GM12878 (cell line): ENCODE results near the gene DPPA3. TPM values are rescaled to one million over a fixed set of nuclear protein-coding genes. Genes with fewer than 3 reads are reported as not detected.

Experiments used
- ATAC-seq: fragments of 200-7000 bp; cut with Tn5 transposase; 3 replicates; pipeline ENCODE4 v1.9.1; 2020; ENCODE audit warnings: mild to moderate bottlenecking, moderate library complexity
- BruUV-seq: library from RNA; stranded (reverse); fragments of 400-500 nt; replicated peaks from 2 replicates; lab custom pipeline; 2021; lab: Mats Ljungman, UMichigan
- CTCF ChIA-PET: fragments of 300-600 bp; sonication (Branson Sonifier 250); formaldehyde crosslinking; extraction: SDS; loops from one replicate; lab custom pipeline; 2021; ENCODE audit warnings: inconsistent platforms; lab: Yijun Ruan, JAX
- POLR2A ChIA-PET: fragments of 350-600 bp; formaldehyde crosslinking; extraction: SDS; loops from one replicate; lab custom pipeline; 2021; ENCODE audit warnings: inconsistent platforms; lab: Charles Lee
- RAD21 ChIA-PET: fragments of 300-600 bp; sonication (Branson Sonifier 250); formaldehyde crosslinking; loops from one replicate; lab custom pipeline; 2023; ENCODE audit warnings: antibody characterized with exemption; ENCODE audit not compliant: unreplicated experiment; lab: Charles Lee
- SMC1A ChIA-PET: fragments of 300-600 bp; sonication (Branson Sonifier 250); formaldehyde crosslinking; loops from one replicate; lab custom pipeline; 2023; ENCODE audit not compliant: unreplicated experiment, uncharacterized antibody; lab: Charles Lee
- DNase-seq: peaks from one replicate; pipeline ENCODE4 v3.0.0-alpha.2; 2011; ENCODE audit warnings: low read depth, low spot score
- FAIRE-seq: peaks from 3 replicates; lab custom pipeline; 2011; peaks lifted over from hg19 to GRCh38; lab: Jason Lieb, UNC
- H2AFZ ChIP-seq: 2 replicates; pipeline ENCODE4 v1.6.0; 2011; ENCODE audit warnings: low read depth, low read length, control low read depth; ENCODE audit not compliant: control insufficient read depth
- H3K27ac ChIP-seq: 2 replicates; pipeline ENCODE4 v1.5.1; 2011; ENCODE audit warnings: control low read depth; ENCODE audit not compliant: control insufficient read depth, insufficient read depth
- H3K27me3 ChIP-seq, 2 experiments: replicated peaks in 1 of 2; 2 replicates each; pipeline versions ENCODE4 v1.6.0 to v1.6.1; 2011; ENCODE audit warnings: low read length in 1 of 2; ENCODE audit not compliant: control insufficient read depth in 2 of 2, insufficient read depth in 2 of 2
- H3K36me3 ChIP-seq, 2 experiments: 2 replicates each; pipeline ENCODE4 v1.5.1; 2011; ENCODE audit warnings: low read length in 1 of 2; ENCODE audit not compliant: control insufficient read depth in 2 of 2, insufficient read depth in 2 of 2
- H3K4me1 ChIP-seq: 2 replicates; pipeline ENCODE4 v1.6.1; 2011; ENCODE audit warnings: mild to moderate bottlenecking, low read length, moderate library complexity, mixed read lengths; ENCODE audit not compliant: control insufficient read depth, insufficient read depth
- H3K4me2 ChIP-seq: 2 replicates; pipeline ENCODE4 v1.6.0; 2011; ENCODE audit warnings: control low read depth; ENCODE audit not compliant: control insufficient read depth, insufficient read depth
- H3K4me3 ChIP-seq: fragments of 200-600 bp; sonication (generic); 2 replicates; pipeline ENCODE4 v1.5.1; 2016
- H3K79me2 ChIP-seq: 2 replicates; pipeline ENCODE4 v1.6.0; 2011; ENCODE audit warnings: low read length; ENCODE audit not compliant: control insufficient read depth, insufficient read depth
- H3K9ac ChIP-seq: 2 replicates; pipeline ENCODE4 v1.8.0; 2011; ENCODE audit warnings: low read length, control low read depth, mixed read lengths; ENCODE audit not compliant: control insufficient read depth, insufficient read depth
- H3K9me3 ChIP-seq: replicated peaks from 3 replicates; pipeline ENCODE4 v1.5.1; 2011; ENCODE audit warnings: mild to moderate bottlenecking, low read length; ENCODE audit not compliant: control insufficient read depth, insufficient read depth
- H4K20me1 ChIP-seq: 2 replicates; pipeline ENCODE4 v1.6.0; 2011; ENCODE audit not compliant: control insufficient read depth, insufficient read depth
- CREB1 ChIP-seq: IDR thresholded peaks from 2 replicates; pipeline ENCODE4 v1.6.1; 2012; ENCODE audit warnings: low read depth, mild to moderate bottlenecking, inconsistent platforms
- CUX1 ChIP-seq: IDR thresholded peaks from 2 replicates; pipeline ENCODE4 v1.6.1; 2012; ENCODE audit warnings: improper control_type of control experiment, low read depth, low read length; ENCODE audit not compliant: insufficient replicate concordance
- ELK1 ChIP-seq: IDR thresholded peaks from 2 replicates; pipeline ENCODE4 v1.6.1; 2012; ENCODE audit warnings: low read depth, low read length, improper control_type of control experiment
- ETV6 ChIP-seq, 2 experiments: fragments of 450-650 bp in 1 of 2; IDR thresholded peaks in 1 of 2; conservative IDR thresholded peaks in 1 of 2; 2 replicates each; pipeline ENCODE4 v1.6.1; 2014; ENCODE audit warnings: antibody characterized with exemption in 1 of 2, borderline replicate concordance in 1 of 2, low read depth in 1 of 2, mild to moderate bottlenecking in 1 of 2, moderate library complexity in 1 of 2
- GABPA ChIP-seq: IDR thresholded peaks from 2 replicates; pipeline ENCODE4 v1.6.1; 2014; ENCODE audit warnings: antibody characterized with exemption, low read depth, mild to moderate bottlenecking, inconsistent platforms
- HDGF ChIP-seq: fragments of 450-650 bp; IDR thresholded peaks from 2 replicates; pipeline ENCODE4 v1.6.1; 2016; ENCODE audit warnings: antibody characterized with exemption
- IKZF1 ChIP-seq: fragments of 450-650 bp; conservative IDR thresholded peaks from 2 replicates; pipeline ENCODE4 v1.6.1; 2017; ENCODE audit warnings: antibody characterized with exemption, mild to moderate bottlenecking
- PAX8 ChIP-seq: fragments of 450-650 bp; IDR thresholded peaks from 2 replicates; pipeline ENCODE4 v1.6.1; 2017; ENCODE audit warnings: mild to moderate bottlenecking, moderate library complexity
- RBBP5 ChIP-seq: fragments of 200-600 bp; sonication (generic); conservative IDR thresholded peaks from 2 replicates; pipeline ENCODE4 v1.6.1; 2016
- SIX5 ChIP-seq: IDR thresholded peaks from 2 replicates; pipeline ENCODE4 v1.6.1; 2011; ENCODE audit warnings: mild to moderate bottlenecking, low read depth, low read length, moderate library complexity; ENCODE audit not compliant: severe bottlenecking
- SMAD1 ChIP-seq: fragments of 450-650 bp; IDR thresholded peaks from 2 replicates; pipeline ENCODE4 v1.6.1; 2018; ENCODE audit warnings: mild to moderate bottlenecking, low read depth; ENCODE audit not compliant: partially characterized antibody
- STAT3 ChIP-seq: IDR thresholded peaks from 2 replicates; pipeline ENCODE4 v1.6.1; 2011; ENCODE audit warnings: low read depth, low read length, improper control_type of control experiment
- TCF12 ChIP-seq: IDR thresholded peaks from 2 replicates; pipeline ENCODE4 v1.6.1; 2011; ENCODE audit warnings: low read depth, mild to moderate bottlenecking, low read length
- USF2 ChIP-seq: IDR thresholded peaks from 2 replicates; pipeline ENCODE4 v1.6.1; 2011; ENCODE audit warnings: low read depth, low read length, improper control_type of control experiment, borderline replicate concordance
- YBX1 ChIP-seq: fragments of 450-650 bp; IDR thresholded peaks from 2 replicates; pipeline ENCODE4 v1.6.1; 2016; ENCODE audit warnings: antibody characterized with exemption
- ZNF24 ChIP-seq: fragments of 450-650 bp; IDR thresholded peaks from 2 replicates; pipeline ENCODE4 v1.6.1; 2017; ENCODE audit warnings: antibody characterized with exemption, mild to moderate bottlenecking
- WGBS: methylation state at CpG from one replicate; pipeline ENCODE4 v1.1.6; 2016; ENCODE audit warnings: low lambda C conversion rate; ENCODE audit not compliant: insufficient replicate concordance, insufficient coverage; ENCODE audit errors: missing lambda C conversion rate; 5-methylcytosine and 5-hydroxymethylcytosine counted together
- in situ Hi-C: fragments of 300-500 bp; cut with MboI; formaldehyde crosslinking; loops from 9 replicates; pipeline ENCODE4 v1.14.3; 2018; ENCODE audit warnings: mixed read lengths
- intact Hi-C: fragments of 100-400 bp; cut with micrococcal nuclease; formaldehyde crosslinking; loops from one replicate; pipeline ENCODE4 v1.14.2; 2022; ENCODE audit not compliant: unreplicated experiment
- polyA plus RNA-seq, 11 experiments: library from polyadenylated mRNA; depleted of rRNA in 4 of 11; unstranded in 6 of 11; stranded (reverse) in 5 of 11; fragments of >200 nt; fragmentation: Nextera tagmentation in 4 of 11; fragmentation: Illumina TruSeq in 1 of 11; extraction: Ambion mirVana in 4 of 11; extraction: Trizol in 1 of 11; gene quantifications; 1 replicate in 1 of 11; 2 replicates in 10 of 11; pipeline versions ENCODE4 v1.2.1 to v1.2.3, GENCODE V29; 2011 to 2016; ENCODE audit warnings: inconsistent platforms in 2 of 11, missing spikeins in 2 of 11, low read depth in 1 of 11
- total RNA-seq, 4 experiments: library from RNA; depleted of rRNA in 3 of 4; stranded (reverse); fragments of >200 nt in 3 of 4; fragmentation: Illumina TruSeq in 1 of 4; extraction: Trizol in 1 of 4; gene quantifications; 2 replicates each; pipeline versions ENCODE4 v1.2.1 to v1.2.3, GENCODE V29; 2013 to 2021
- TF ChIP-seq, protein P1 (sequence below): fragments of 450-650 bp; IDR thresholded peaks from 2 replicates; pipeline ENCODE4 v1.6.1; 2016; ENCODE audit warnings: mild to moderate bottlenecking

Gene DPPA3
- total and polyA plus RNA-seq, 10 of the 15 experiments (the other 5 are each of a cell fraction or from before 2014, with no cell fraction given), result 0.05 TPM; not detected in 9

DNA sequence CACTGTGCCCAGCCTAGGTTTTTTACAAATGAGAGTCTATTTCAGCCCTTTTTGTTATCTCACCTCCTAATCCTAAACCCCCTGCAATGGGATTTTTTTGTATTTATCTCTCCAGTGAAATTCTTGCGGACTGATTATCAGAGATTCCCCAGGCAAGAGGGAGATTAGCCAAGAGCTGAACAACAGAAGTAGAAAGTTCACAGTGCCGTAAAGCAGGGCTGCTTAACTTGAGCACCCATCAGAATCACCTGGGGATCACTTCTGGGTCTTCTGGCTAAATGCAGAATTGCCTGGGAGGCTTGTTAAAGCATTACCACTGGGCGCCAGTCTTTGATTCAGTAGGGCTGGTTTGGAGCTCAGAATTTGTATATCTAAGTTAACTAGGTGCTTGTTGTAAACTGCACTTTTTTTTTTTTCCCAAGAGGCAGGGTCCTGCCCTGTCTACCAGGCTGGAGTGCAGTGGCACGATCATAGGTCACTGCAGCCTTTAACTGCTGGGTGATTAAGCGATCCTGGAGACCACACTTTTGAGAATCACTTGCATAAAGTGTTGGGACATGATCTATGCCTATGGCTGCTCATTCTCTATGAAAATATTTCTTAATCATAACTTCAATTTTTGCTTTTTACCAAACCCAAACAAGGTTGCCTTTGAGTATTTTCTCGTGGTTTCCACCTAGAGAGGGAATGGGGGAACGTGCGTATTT is 1.1 kb upstream of the DPPA3 start:
- H3K36me3 ChIP-seq, result no peaks in the 10 kb centered on the region
- ATAC-seq, result no peak
- H3K27ac ChIP-seq, result no peak overlapping the region
- H3K4me1 ChIP-seq, result no peaks in the 10 kb centered on the region
- ChIA-PET RAD21 (no interaction called here), SMC1A (no interaction called here), POLR2A (no interaction called here), CTCF (no interaction called here)
- H3K9ac ChIP-seq, result no peak overlapping the region
- no TSS peak for BruUV-seq
- no peak overlapping the region for H3K4me3 ChIP-seq
- H3K79me2 ChIP-seq, result no peaks in the 10 kb centered on the region
- in situ Hi-C loops (no loop called here), intact Hi-C loops (no loop called here)
- no peak for DNase-seq
- no peaks in the 10 kb centered on the region for H4K20me1 ChIP-seq
- no peak overlapping the region for H2AFZ ChIP-seq
- TF ChIP-seq SIX5 (no peak), STAT3 (no peak), YBX1 (no peak), GABPA (no peak), ZNF24 (no peak), CREB1 (no peak), HDGF (no peak), USF2 (no peak), PAX8 (no peak), CUX1 (no peak), ELK1 (no peak), ETV6 (conservative IDR thresholded peaks at IDR 0.05 in 1 of 2, IDR thresholded peaks at IDR 0.05 in 1 of 2; ENCODE audit: borderline replicate concordance in 1 of 2, low read depth in 1 of 2) (no peak), TCF12 (no peak), RBBP5 (no peak), IKZF1 (no peak), SMAD1 (no peak)
- TF ChIP-seq, protein P1, sequence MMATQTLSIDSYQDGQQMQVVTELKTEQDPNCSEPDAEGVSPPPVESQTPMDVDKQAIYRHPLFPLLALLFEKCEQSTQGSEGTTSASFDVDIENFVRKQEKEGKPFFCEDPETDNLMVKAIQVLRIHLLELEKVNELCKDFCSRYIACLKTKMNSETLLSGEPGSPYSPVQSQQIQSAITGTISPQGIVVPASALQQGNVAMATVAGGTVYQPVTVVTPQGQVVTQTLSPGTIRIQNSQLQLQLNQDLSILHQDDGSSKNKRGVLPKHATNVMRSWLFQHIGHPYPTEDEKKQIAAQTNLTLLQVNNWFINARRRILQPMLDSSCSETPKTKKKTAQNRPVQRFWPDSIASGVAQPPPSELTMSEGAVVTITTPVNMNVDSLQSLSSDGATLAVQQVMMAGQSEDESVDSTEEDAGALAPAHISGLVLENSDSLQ, result no peak
- no peaks in the 10 kb centered on the region for H3K27me3 ChIP-seq
- FAIRE-seq, result no peak
- H3K9me3 ChIP-seq, result no peaks in the 10 kb centered on the region
- H3K4me2 ChIP-seq, result no peak overlapping the region
- 33% methylated on average over 8 of the region's 8 CpGs for WGBS
